Activated naive CD8-positive, alpha-beta T cell (primary cell): Measurements from ENCODE around the gene CSNK1E.
"Not testable (repeated sequence)": the region's sequence is repeated elsewhere in the genome, so short reads cannot be mapped to it uniquely, and the experiment has no call there.

Experiments used
- H3K27ac Mint-ChIP-seq: one replicate; pipeline ENCODE4 v1.8.0; 2021; ENCODE audit warnings: mixed read lengths
- H3K27me3 Mint-ChIP-seq: one replicate; pipeline ENCODE4 v1.8.0; 2021; ENCODE audit warnings: mixed read lengths
- H3K36me3 Mint-ChIP-seq: one replicate; pipeline ENCODE4 v1.8.0; 2021; ENCODE audit warnings: mixed read lengths
- H3K4me1 Mint-ChIP-seq: one replicate; pipeline ENCODE4 v1.8.0; 2021; ENCODE audit warnings: low read depth, mixed read lengths
- H3K4me3 Mint-ChIP-seq: one replicate; pipeline ENCODE4 v1.8.0; 2021; ENCODE audit warnings: mild to moderate bottlenecking, mixed read lengths
- H3K9me3 Mint-ChIP-seq: one replicate; pipeline ENCODE4 v1.8.0; 2021; ENCODE audit warnings: low read depth, mixed read lengths

The CSNK1E gene

DNA sequence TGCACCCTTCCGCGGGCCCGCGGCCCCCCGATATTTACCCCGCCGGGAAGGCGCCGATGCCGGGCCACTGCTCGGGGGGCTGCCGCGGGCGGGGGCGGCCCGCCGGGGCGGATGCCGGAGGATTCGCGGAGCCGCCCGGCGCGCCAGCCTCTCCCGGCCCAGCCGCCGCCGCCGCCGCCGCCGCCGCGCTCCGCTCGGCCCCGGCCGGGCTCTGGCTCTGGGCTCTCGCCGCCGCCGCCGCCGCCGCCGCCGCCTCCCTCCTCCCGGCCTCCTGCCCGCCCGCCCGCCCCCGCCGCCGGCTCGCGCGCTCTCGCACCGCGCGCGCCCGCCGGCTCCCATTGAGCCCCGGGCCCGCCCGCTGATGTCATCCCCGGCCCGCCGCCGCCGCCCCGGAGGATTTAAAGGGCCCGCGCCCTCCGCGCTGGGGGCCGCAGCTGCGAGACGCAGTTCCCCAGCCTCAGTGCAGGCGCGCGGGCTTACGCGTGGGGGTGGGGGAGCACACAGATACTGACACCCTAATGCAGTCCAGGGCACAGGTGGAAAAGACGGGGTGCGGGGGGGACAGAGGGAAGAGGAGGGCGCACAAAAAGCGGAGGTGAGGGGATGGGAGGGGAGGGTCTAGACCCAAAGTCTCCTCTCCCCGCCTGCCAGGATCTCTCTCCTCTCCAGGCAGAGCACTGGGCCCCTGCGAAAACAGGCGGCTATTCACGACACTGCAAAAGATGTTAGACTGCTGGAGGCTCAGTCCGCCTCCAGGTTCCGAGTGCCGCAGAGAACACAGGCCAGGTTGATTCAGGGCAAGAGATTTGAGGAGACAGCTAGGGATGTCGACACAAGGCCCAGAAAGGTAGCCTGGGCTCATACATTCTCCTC, at the start of gene CSNK1E:
CSNK1E (minus strand) TSS at position 312 of the 873 bp plus-strand sequence. CDS start 3,276 bp downstream, outside the sequence.
- Mint-ChIP-seq H3K4me3 (peak within 1 kb of the TSS; percentile 86), H3K27ac (peak within 1 kb of the TSS; percentile 83), H3K36me3 (no peaks in the 10 kb centered on the region), H3K4me1 (peaks cover 39% of the 10 kb centered on the region), H3K27me3 (no peaks in the 10 kb centered on the region), H3K9me3 (no peaks in the 10 kb centered on the region)

- H3K4me3 Mint-ChIP-seq, H3K4me1 Mint-ChIP-seq, H3K9me3 Mint-ChIP-seq, H3K27ac Mint-ChIP-seq, H3K27me3 Mint-ChIP-seq, H3K36me3 Mint-ChIP-seq: not testable (repeated sequence)
Measured at GRCh38 chr22:38365829-38366228, 48.6 kb upstream of the CSNK1E start.

GRCh38 chr22:38365174-38365573, 47.9 kb upstream of the CSNK1E start:
- not testable (repeated sequence) for H3K36me3 Mint-ChIP-seq, H3K4me1 Mint-ChIP-seq, H3K4me3 Mint-ChIP-seq, H3K27ac Mint-ChIP-seq, H3K9me3 Mint-ChIP-seq, H3K27me3 Mint-ChIP-seq

DNA sequence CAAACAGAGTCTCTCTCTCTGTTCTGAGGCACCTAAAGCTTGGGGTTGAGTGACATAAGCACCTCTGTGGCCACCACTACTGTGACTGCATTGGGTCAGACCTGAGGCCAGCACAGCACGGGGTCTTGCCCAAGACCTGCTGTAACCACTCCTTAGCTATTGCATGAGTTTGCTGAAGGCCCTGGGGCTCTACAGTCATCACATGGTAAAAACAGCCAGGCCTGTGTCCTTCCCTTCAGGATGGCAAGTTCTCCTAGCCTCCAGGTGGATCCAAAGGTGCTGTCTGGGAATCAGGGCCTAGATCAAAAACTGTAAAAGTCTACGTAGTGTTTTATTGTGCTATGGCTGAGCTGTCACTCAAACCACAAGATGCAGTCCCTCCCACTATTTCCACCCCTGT, 43.3 kb upstream of the CSNK1E start:
- not testable (repeated sequence) for H3K9me3 Mint-ChIP-seq, H3K27me3 Mint-ChIP-seq, H3K4me1 Mint-ChIP-seq, H3K36me3 Mint-ChIP-seq, H3K27ac Mint-ChIP-seq, H3K4me3 Mint-ChIP-seq

- not testable (repeated sequence) for H3K9me3 Mint-ChIP-seq, H3K4me3 Mint-ChIP-seq
Measured at GRCh38 chr22:38359817-38360216, 42.6 kb upstream of the CSNK1E start.

DNA sequence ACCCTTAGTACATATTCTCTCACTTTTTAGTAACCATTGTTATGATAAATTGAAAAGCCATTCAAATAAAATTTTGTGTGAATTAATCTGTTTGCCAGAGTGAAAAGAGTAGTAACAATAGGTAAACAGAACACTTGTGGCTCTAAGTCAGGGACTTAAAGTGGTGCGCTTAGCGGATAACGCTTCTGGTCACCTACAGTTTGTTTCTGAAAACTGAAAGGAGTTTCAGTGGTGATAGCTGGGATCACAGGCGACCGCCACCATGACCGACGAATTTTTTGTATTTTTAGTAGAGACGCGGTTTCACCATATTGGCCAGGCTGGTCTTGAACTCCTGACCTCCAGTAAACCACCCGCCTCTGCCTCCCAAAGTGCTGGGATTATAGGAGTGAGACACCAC, 40.7 kb upstream of the CSNK1E start:
- H3K4me1 Mint-ChIP-seq, H3K27ac Mint-ChIP-seq, H3K27me3 Mint-ChIP-seq, H3K4me3 Mint-ChIP-seq, H3K9me3 Mint-ChIP-seq, H3K36me3 Mint-ChIP-seq: not testable (repeated sequence)

More at GRCh38 chr22:38359817-38360216, 42.6 kb upstream of the CSNK1E start:
- H3K27me3 Mint-ChIP-seq, H3K27ac Mint-ChIP-seq, H3K4me1 Mint-ChIP-seq, H3K36me3 Mint-ChIP-seq: not testable (repeated sequence)

DNA sequence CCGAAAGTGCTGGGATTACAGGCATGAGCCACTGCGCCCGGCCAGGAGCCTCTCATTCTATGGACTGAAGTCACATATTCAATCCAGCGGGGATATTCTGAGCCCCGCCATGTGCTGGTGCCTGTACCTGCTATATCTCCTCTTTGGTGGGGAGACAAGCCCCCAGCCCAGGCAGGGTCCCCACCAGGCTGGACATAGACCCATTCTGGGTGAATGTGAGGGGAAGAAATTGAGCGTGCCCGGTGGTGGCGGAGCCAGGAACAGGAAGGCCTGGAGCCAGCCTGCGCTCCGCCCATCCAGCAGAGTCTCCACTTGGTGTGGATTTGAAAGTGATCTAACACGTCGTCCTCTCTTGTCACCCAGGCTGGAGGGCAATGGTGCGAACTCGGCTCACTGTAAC, 38.0 kb upstream of the CSNK1E start:
- no peaks in the 10 kb centered on the region for H3K27me3 Mint-ChIP-seq
- no peaks in the 10 kb centered on the region for H3K36me3 Mint-ChIP-seq
- no peaks in the 10 kb centered on the region for H3K9me3 Mint-ChIP-seq
- H3K4me1 Mint-ChIP-seq = no peaks in the 10 kb centered on the region
- H3K4me3 Mint-ChIP-seq = no peak overlapping the region
- no peak overlapping the region for H3K27ac Mint-ChIP-seq

- H3K27ac Mint-ChIP-seq = no peak overlapping the region
- H3K9me3 Mint-ChIP-seq = no peaks in the 10 kb centered on the region
Measured at GRCh38 chr22:38353701-38354100, 36.5 kb upstream of the CSNK1E start.

DNA sequence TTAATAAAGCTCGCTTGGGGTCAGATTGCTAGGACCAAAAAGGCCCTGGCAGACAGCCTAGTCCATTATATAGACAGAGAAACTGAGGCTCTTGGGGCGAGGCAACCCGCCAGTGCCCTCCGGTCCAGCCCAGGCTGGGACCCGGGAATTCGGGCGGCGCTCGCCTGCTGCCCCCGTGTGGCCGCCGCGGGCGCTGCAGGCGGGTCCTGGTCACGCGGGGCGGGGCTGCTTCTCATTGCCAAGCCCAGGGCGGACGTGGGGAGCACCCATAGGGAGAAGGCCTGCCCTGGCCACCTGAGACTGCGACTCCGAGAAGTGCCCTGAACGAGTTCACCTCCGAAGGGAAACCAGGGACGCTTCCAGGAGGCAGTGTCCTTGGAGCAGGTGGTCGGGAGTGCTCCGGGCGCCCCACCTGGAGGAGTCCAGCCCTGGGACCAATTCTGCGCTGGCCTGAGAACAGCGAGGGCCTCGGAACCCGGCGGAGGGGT, 36.0 kb upstream of the CSNK1E start:
- Mint-ChIP-seq H3K27me3 (no peaks in the 10 kb centered on the region), H3K36me3 (no peaks in the 10 kb centered on the region)

More at GRCh38 chr22:38353701-38354100, 36.5 kb upstream of the CSNK1E start:
- Mint-ChIP-seq H3K4me1 (no peaks in the 10 kb centered on the region), H3K4me3 (no peak overlapping the region), H3K27me3 (no peaks in the 10 kb centered on the region), H3K36me3 (no peaks in the 10 kb centered on the region)

DNA sequence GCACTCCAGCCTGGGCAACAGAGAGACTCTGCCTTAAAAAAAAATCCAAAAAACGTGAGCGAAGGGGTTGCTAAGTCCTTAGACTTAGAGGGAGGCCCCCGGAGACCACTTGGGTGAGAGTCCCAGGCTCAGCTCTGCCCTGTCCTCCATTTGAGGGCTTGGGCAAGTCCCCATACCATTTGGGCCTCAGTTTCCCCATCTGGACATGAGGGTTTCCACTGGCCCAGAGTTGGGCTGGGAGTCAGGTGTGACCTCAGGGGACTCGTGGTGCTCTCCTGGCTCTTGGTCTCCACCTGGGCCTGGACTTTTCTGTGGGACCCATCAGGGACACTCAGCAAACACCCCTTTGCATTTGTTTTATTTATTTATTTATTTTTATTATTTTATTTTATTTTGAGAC, 35.2 kb upstream of the CSNK1E start:
- Mint-ChIP-seq H3K4me3 (no peak overlapping the region), H3K27ac (no peak overlapping the region), H3K4me1 (no peaks in the 10 kb centered on the region), H3K9me3 (no peaks in the 10 kb centered on the region), H3K27me3 (peaks cover 2% of the 10 kb centered on the region), H3K36me3 (no peaks in the 10 kb centered on the region)

More for the DNA sequence above, 36.0 kb upstream of the CSNK1E start:
- Mint-ChIP-seq H3K27ac (no peak overlapping the region), H3K4me1 (no peaks in the 10 kb centered on the region), H3K9me3 (no peaks in the 10 kb centered on the region), H3K4me3 (no peak overlapping the region)

- H3K4me3 Mint-ChIP-seq = no peak overlapping the region
- no peaks in the 10 kb centered on the region for H3K9me3 Mint-ChIP-seq
- no peaks in the 10 kb centered on the region for H3K4me1 Mint-ChIP-seq
- H3K27me3 Mint-ChIP-seq = peaks cover 6% of the 10 kb centered on the region
- H3K27ac Mint-ChIP-seq = no peak overlapping the region
- no peaks in the 10 kb centered on the region for H3K36me3 Mint-ChIP-seq
Measured at GRCh38 chr22:38350444-38351359, 33.5 kb upstream of the CSNK1E start.

DNA sequence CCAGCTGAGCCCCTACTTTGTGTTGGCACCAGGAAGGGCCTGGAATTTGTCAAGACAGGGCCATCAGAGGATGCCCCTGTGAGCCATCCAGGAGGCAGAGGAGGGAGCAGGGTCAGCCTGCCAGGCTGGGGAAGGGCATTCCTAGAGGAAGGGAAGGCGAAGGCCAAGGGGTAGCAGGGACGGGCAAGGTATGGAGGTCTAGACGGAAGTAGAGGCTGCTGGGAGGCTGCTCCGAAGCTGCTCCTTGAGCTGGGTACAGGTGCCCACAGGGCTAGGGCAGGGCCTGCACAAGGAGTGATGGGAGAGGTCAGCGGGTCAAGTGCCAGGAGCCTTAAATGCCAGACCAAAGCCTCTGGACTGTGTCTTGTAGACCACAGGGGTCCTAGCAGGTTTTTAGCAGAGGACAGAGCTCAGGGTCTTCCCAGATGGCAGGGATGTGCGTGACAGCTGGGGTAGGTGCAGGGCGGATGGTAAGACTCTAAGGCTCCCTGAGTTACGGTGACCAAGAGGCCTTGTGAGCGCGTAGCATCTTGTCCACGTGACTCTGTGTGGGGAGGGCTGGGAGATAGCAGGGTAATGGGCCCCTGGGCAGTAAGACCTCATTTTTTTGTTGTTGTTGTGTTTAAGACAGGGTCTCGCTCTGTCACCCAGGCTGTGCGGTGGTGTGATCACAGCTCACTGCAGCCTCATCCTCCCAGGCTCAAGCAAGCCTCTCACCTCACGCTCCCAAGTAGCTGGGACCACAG, 31.7 kb upstream of the CSNK1E start:
- Mint-ChIP-seq H3K4me1 (no peaks in the 10 kb centered on the region), H3K9me3 (no peaks in the 10 kb centered on the region), H3K27me3 (peaks cover 6% of the 10 kb centered on the region), H3K36me3 (no peaks in the 10 kb centered on the region), H3K27ac (no peak overlapping the region), H3K4me3 (no peak overlapping the region)

GRCh38 chr22:38347944-38348750, 30.9 kb upstream of the CSNK1E start:
- Mint-ChIP-seq H3K36me3 (no peaks in the 10 kb centered on the region), H3K27ac (no peak overlapping the region), H3K4me3 (no peak overlapping the region), H3K9me3 (no peaks in the 10 kb centered on the region), H3K4me1 (no peaks in the 10 kb centered on the region), H3K27me3 (peaks cover 6% of the 10 kb centered on the region)
